Activated T-helper 2 cell treated with anti-CD3 and anti-CD28 coated beads, Interferon-gamma antibody, Interleukin-2, Interleukin-4, amounts not matched to agents 10 μg/mL and 5 μg/mL and 100 μg/mL, durations not matched to agents 14 hours and 24 hours and 36 hours (primary cell): ENCODE measurements around the gene DDX25. TPM values are rescaled to one million over a fixed set of nuclear protein-coding genes. Genes with fewer than 3 reads are reported as not detected.

Experiments
- DNase-seq: peaks from one replicate; pipeline ENCODE4 v3.0.0; 2021; ENCODE audit warnings: low spot score
- H3K27ac Mint-ChIP-seq: one replicate; pipeline ENCODE4 v1.8.0; 2021; ENCODE audit warnings: mixed read lengths
- H3K27me3 Mint-ChIP-seq: one replicate; pipeline ENCODE4 v1.8.0; 2021; ENCODE audit warnings: low read depth, mixed read lengths
- H3K36me3 Mint-ChIP-seq: one replicate; pipeline ENCODE4 v1.8.0; 2021; ENCODE audit warnings: low read depth, mixed read lengths
- H3K4me1 Mint-ChIP-seq: one replicate; pipeline ENCODE4 v1.8.0; 2021; ENCODE audit warnings: low read depth, mixed read lengths
- H3K4me3 Mint-ChIP-seq: one replicate; pipeline ENCODE4 v1.8.0; 2021; ENCODE audit warnings: low read depth, mild to moderate bottlenecking, moderate library complexity, mixed read lengths
- H3K9me3 Mint-ChIP-seq: one replicate; pipeline ENCODE4 v1.8.0; 2021; ENCODE audit warnings: mixed read lengths
- intact Hi-C: fragments of 100-400 bp; cut with micrococcal nuclease; formaldehyde crosslinking; loops from one replicate; pipeline ENCODE4 v1.15.1; 2023
- total RNA-seq: library from RNA; stranded (reverse); gene quantifications from 2 replicates; pipeline ENCODE4 v1.2.3, GENCODE V29; 2022

The DDX25 gene
- total RNA-seq, 1 donor from 2014 or later, result not detected

DNA sequence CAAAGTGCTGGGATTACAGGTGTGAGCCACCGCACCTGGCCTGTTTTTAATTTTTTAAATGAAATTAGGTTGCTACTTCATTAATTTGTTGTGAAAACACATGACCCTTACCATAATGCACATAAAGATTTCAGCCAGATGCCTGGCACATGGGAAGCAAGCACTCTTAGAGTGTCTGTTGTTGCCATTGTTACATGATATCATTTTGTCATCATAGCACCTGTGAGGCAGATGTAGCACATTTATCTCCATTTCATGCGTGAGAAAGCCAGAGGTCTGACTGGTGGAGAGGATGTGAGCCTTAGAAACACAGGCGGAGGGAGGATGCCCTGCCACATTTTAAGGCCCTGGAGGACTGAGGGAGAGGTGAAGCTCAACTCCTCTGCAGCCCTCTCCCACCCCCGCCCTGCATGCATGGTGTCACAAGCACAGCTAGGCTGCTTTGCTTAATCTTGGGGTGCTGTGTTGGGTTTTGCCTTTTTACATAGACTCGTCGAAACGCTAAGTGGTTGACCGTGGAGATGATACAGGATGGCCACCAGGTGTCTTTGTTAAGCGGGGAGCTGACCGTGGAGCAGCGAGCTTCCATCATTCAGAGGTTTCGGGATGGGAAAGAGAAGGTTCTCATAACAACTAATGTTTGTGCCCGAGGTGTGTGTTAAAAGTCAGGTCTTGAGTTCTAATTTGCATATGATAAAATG is 14.0 kb downstream of the DDX25 start:
- Mint-ChIP-seq H3K9me3 (no peaks in the 10 kb centered on the region), H3K36me3 (no peaks in the 10 kb centered on the region), H3K4me3 (no peak overlapping the region), H3K4me1 (no peaks in the 10 kb centered on the region), H3K27me3 (peaks cover 22% of the 10 kb centered on the region), H3K27ac (no peak overlapping the region)
- DNase-seq, result no peak
- intact Hi-C loops, result no loop called here

- no peak overlapping the region for H3K27ac Mint-ChIP-seq
- H3K27me3 Mint-ChIP-seq, result peaks cover 20% of the 10 kb centered on the region
- no peaks in the 10 kb centered on the region for H3K4me1 Mint-ChIP-seq
- intact Hi-C loops, result no loop called here
- no peaks in the 10 kb centered on the region for H3K36me3 Mint-ChIP-seq
- DNase-seq, result no peak
- H3K4me3 Mint-ChIP-seq, result no peak overlapping the region
- no peaks in the 10 kb centered on the region for H3K9me3 Mint-ChIP-seq
Measured at GRCh38 chr11:125921042-125921441, 16.7 kb downstream of the DDX25 start.

DNA sequence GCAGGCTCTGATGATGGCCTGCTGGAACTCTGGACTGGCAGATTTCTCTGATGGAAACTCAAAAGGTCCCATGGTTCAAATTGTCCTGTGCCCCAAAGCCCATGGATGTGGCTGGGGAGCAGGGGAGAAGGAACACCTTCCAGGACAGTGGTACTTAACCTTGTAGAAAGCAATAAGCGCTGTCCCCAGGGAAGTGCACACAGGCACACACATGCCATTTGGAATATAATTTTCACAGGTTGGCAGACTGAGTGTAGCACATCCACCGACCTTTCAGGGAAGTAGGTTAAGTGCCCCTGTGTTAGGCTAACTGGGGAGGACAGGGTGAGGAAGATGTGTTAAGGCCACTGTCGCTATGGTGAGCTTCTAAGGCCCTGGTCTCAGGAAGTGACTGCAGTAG is 17.8 kb downstream of the DDX25 start:
- Mint-ChIP-seq H3K27me3 (peaks cover 15% of the 10 kb centered on the region), H3K36me3 (no peaks in the 10 kb centered on the region), H3K27ac (no peak overlapping the region), H3K9me3 (no peaks in the 10 kb centered on the region), H3K4me3 (no peak overlapping the region), H3K4me1 (no peaks in the 10 kb centered on the region)
- DNase-seq, result no peak
- intact Hi-C loops, result no loop called here

- H3K4me1 Mint-ChIP-seq, result no peaks in the 10 kb centered on the region
- peaks cover 16% of the 10 kb centered on the region for H3K27me3 Mint-ChIP-seq
- no peak overlapping the region for H3K4me3 Mint-ChIP-seq
- H3K9me3 Mint-ChIP-seq, result no peaks in the 10 kb centered on the region
- H3K27ac Mint-ChIP-seq, result no peak overlapping the region
- peak; percentile 35 for DNase-seq
- intact Hi-C loops, result loop anchor here (1.0 kb wide), 1 partner anchor 271 kb away; no protein-coding TSS in a partner anchor
- H3K36me3 Mint-ChIP-seq, result no peaks in the 10 kb centered on the region
Measured at GRCh38 chr11:125923012-125923579, 18.8 kb downstream of the DDX25 start.

DNA sequence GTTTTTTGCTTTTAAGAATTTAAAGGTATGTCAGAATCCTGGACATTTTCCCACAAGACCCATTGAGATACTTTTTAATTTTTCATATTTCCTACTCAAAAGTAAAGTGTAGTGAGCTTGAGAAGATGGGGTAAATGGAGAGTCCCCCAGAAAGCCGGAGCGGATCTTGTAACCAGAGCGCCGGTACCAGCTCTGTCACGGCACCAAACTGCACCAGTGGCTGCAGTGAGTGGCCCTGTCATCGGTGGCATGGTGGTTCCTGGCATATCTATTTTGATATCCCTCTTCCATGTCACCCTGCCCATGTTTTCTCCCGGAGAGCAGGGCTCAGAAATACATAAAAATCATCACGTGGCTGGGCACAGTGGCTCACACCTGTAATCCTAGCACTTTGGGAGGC is 19.3 kb downstream of the DDX25 start:
- DNase-seq, result no peak
- Mint-ChIP-seq H3K9me3 (no peaks in the 10 kb centered on the region), H3K27ac (no peak overlapping the region), H3K4me1 (no peaks in the 10 kb centered on the region), H3K27me3 (peaks cover 16% of the 10 kb centered on the region), H3K36me3 (no peaks in the 10 kb centered on the region), H3K4me3 (no peak overlapping the region)
- intact Hi-C loops, result loop anchor here (1.0 kb wide), 1 partner anchor 271 kb away; no protein-coding TSS in a partner anchor

DNA sequence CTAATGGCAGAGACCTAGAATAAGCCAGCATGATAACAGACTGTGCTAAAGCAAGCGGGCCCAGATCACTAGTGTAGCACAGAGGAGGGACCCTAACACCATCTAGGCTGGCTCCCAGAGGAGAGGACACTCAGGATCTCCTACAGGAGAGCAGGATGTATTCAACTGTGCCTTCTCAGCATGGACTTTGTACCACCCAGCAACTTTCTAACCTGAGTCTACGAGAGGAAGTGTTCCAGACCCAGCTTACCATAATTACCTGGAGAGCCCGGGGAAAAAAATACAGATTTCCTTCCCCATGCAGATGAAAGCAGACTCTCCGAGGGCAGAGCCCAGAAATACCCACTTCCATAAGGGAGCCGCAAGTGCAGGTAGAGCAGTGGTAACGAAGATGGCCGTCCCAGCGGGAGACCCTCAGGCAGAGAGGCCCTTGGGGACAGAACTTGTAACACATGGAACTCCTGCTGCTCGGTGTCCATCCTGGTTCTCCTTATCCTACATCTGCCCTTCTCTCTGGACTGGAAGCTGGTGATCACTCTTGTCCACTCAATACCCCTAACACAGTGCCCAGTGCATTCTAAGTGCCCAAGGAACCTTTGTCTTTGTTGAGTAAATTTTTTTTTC is 20.2 kb downstream of the DDX25 start:
- Mint-ChIP-seq H3K9me3 (no peaks in the 10 kb centered on the region), H3K36me3 (no peaks in the 10 kb centered on the region), H3K27ac (no peak overlapping the region), H3K4me1 (no peaks in the 10 kb centered on the region), H3K4me3 (no peak overlapping the region), H3K27me3 (peaks cover 12% of the 10 kb centered on the region)
- DNase-seq, result no peak
- intact Hi-C loops, result no loop called here

DNA sequence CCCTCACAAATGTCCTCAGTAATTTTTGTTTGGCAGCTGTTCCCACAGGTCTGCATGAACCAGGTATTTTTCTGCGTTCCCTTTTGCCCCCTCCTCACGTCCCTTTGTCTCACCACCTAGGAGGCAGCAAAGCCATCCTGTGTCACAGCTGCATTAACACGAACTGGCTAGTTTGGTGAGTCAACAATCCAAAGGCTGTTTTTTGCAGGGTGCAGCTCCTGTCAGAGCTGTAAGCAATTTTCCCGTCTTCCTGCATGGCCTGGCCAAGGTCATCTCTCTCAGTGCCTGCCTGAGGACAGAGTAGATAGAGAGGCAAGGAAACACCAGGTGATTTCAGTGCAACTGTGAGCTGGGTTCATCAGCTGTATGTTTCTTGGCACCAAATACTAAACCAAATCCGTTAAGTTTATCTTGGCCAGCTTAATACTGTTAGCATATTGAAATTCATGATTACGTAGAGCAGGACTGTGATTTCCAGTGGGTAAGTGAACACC is 21.0 kb downstream of the DDX25 start:
- H3K27me3 Mint-ChIP-seq, result peaks cover 15% of the 10 kb centered on the region
- DNase-seq, result no peak
- H3K9me3 Mint-ChIP-seq, result no peaks in the 10 kb centered on the region
- no peaks in the 10 kb centered on the region for H3K4me1 Mint-ChIP-seq
- no peak overlapping the region for H3K27ac Mint-ChIP-seq
- intact Hi-C loops, result no loop called here
- H3K36me3 Mint-ChIP-seq, result no peaks in the 10 kb centered on the region
- H3K4me3 Mint-ChIP-seq, result no peak overlapping the region

- no peaks in the 10 kb centered on the region for H3K9me3 Mint-ChIP-seq
- peaks cover 15% of the 10 kb centered on the region for H3K27me3 Mint-ChIP-seq
- H3K4me1 Mint-ChIP-seq, result no peaks in the 10 kb centered on the region
- no peak for DNase-seq
- intact Hi-C loops, result no loop called here
- no peak overlapping the region for H3K4me3 Mint-ChIP-seq
- H3K36me3 Mint-ChIP-seq, result no peaks in the 10 kb centered on the region
- no peak overlapping the region for H3K27ac Mint-ChIP-seq
Measured at GRCh38 chr11:125925804-125926203, 21.5 kb downstream of the DDX25 start.

GRCh38 chr11:125926682-125927081 is 22.4 kb downstream of the DDX25 start:
- intact Hi-C loops, result no loop called here
- no peak overlapping the region for H3K4me3 Mint-ChIP-seq
- H3K27ac Mint-ChIP-seq, result no peak overlapping the region
- no peaks in the 10 kb centered on the region for H3K36me3 Mint-ChIP-seq
- no peaks in the 10 kb centered on the region for H3K9me3 Mint-ChIP-seq
- peaks cover 13% of the 10 kb centered on the region for H3K27me3 Mint-ChIP-seq
- H3K4me1 Mint-ChIP-seq, result no peaks in the 10 kb centered on the region
- DNase-seq, result no peak

GRCh38 chr11:125929445-125930075 is 25.3 kb downstream of the DDX25 start:
- H3K27ac Mint-ChIP-seq, result no peak overlapping the region
- peaks cover 2% of the 10 kb centered on the region for H3K4me1 Mint-ChIP-seq
- DNase-seq, result no peak
- peaks cover 17% of the 10 kb centered on the region for H3K27me3 Mint-ChIP-seq
- intact Hi-C loops, result no loop called here
- no peaks in the 10 kb centered on the region for H3K36me3 Mint-ChIP-seq
- no peak overlapping the region for H3K4me3 Mint-ChIP-seq
- H3K9me3 Mint-ChIP-seq, result no peaks in the 10 kb centered on the region

- H3K27ac Mint-ChIP-seq, result no peak overlapping the region
- peaks cover 2% of the 10 kb centered on the region for H3K4me1 Mint-ChIP-seq
- H3K4me3 Mint-ChIP-seq, result no peak overlapping the region
- DNase-seq, result no peak
- peaks cover 17% of the 10 kb centered on the region for H3K27me3 Mint-ChIP-seq
- intact Hi-C loops, result no loop called here
- H3K9me3 Mint-ChIP-seq, result no peaks in the 10 kb centered on the region
- no peaks in the 10 kb centered on the region for H3K36me3 Mint-ChIP-seq
Measured at GRCh38 chr11:125930076-125930450, 25.8 kb downstream of the DDX25 start.

- intact Hi-C loops, result no loop called here
- Mint-ChIP-seq H3K9me3 (no peaks in the 10 kb centered on the region), H3K27ac (no peak overlapping the region)
Measured at GRCh38 chr11:125931116-125931515, 26.8 kb downstream of the DDX25 start.

GRCh38 chr11:125931668-125932067 is 27.4 kb downstream of the DDX25 start:
- no peaks in the 10 kb centered on the region for H3K36me3 Mint-ChIP-seq

More at GRCh38 chr11:125931116-125931515, 26.8 kb downstream of the DDX25 start:
- Mint-ChIP-seq H3K4me1 (peaks cover 2% of the 10 kb centered on the region), H3K27me3 (peaks cover 14% of the 10 kb centered on the region), H3K36me3 (no peaks in the 10 kb centered on the region), H3K4me3 (no peak overlapping the region)
- no peak for DNase-seq

More at GRCh38 chr11:125931668-125932067, 27.4 kb downstream of the DDX25 start:
- intact Hi-C loops, result no loop called here
- no peak for DNase-seq
- H3K27ac Mint-ChIP-seq, result no peak overlapping the region
- H3K4me3 Mint-ChIP-seq, result no peak overlapping the region
- H3K9me3 Mint-ChIP-seq, result no peaks in the 10 kb centered on the region
- peaks cover 14% of the 10 kb centered on the region for H3K27me3 Mint-ChIP-seq
- H3K4me1 Mint-ChIP-seq, result peaks cover 2% of the 10 kb centered on the region
